Measurements from ENCODE around the gene FLT1.

- TF ChIP-seq CTCF (IDR thresholded peaks at IDR 0.05; ENCODE audit: insufficient read depth, low read length) (no peak), GABPA (IDR thresholded peaks at IDR 0.05; ENCODE audit: low read depth) (no peak), POLR2AphosphoS5 (IDR thresholded peaks at IDR 0.05; ENCODE audit: low read depth) (no peak)
Measured at GRCh38 chr13:28406733-28407266, 88.1 kb downstream of the FLT1 start.

All from HL-60 (cell line).